Suprapubic skin (tissue), 4 donors: ENCODE data around the gene ACD. TPM values are rescaled to one million over a fixed set of nuclear protein-coding genes. Genes with fewer than 3 reads are reported as not detected.
A peak's percentile ranks its signal among the peaks of the same experiment; 100 is the strongest.
"Not testable (repeated sequence)": the region's sequence is repeated elsewhere in the genome, so short reads cannot be mapped to it uniquely, and the experiment has no call there.

Source experiments
- DNase-seq, 2 donors: peaks; one replicate each; pipeline ENCODE4 v3.0.0-alpha.2; 2019; ENCODE audit warnings: low spot score in 2 of 2
- H3K27ac ChIP-seq: fragments of 200-600 bp; sonication (generic); one replicate; pipeline ENCODE4 v1.5.1; 2019
- H3K27me3 ChIP-seq: fragments of 200-600 bp; sonication (generic); one replicate; pipeline ENCODE4 v1.5.1; 2019
- H3K36me3 ChIP-seq: fragments of 200-600 bp; sonication (generic); one replicate; pipeline ENCODE4 v1.5.1; 2019
- H3K4me1 ChIP-seq: fragments of 200-600 bp; sonication (generic); one replicate; pipeline ENCODE4 v1.5.1; 2019
- H3K4me3 ChIP-seq: fragments of 200-600 bp; sonication (generic); one replicate; pipeline ENCODE4 v1.5.1; 2019; ENCODE audit warnings: mild to moderate bottlenecking
- H3K9me3 ChIP-seq: fragments of 200-600 bp; sonication (generic); one replicate; pipeline ENCODE4 v1.5.1; 2019
- CTCF ChIP-seq, 2 donors: fragments of 200-600 bp in 1 of 2; fragments of 450-650 bp in 1 of 2; sonication (generic) in 1 of 2; IDR thresholded peaks; one replicate each; pipeline ENCODE4 v1.5.1; 2016 to 2019; ENCODE audit warnings: antibody characterized with exemption in 2 of 2, mild to moderate bottlenecking in 1 of 2, moderate library complexity in 1 of 2
- EP300 ChIP-seq: sonication (generic); formaldehyde crosslinking; IDR thresholded peaks from one replicate; pipeline ENCODE4 v1.6.1; 2017; ENCODE audit warnings: antibody characterized with exemption
- POLR2A ChIP-seq, 2 donors: fragments of 450-650 bp; IDR thresholded peaks; one replicate each; pipeline ENCODE4 v1.6.1; 2017; ENCODE audit warnings: antibody characterized with exemption in 2 of 2, mild to moderate bottlenecking in 2 of 2, moderate library complexity in 2 of 2
- POLR2AphosphoS5 ChIP-seq, 3 donors: sonication (generic); formaldehyde crosslinking; IDR thresholded peaks; one replicate each; pipeline ENCODE4 v1.6.1; 2017; ENCODE audit warnings: antibody characterized with exemption in 3 of 3
- WGBS: methylation state at CpG from one replicate; pipeline ENCODE4 v1.1.5; 2018; 5-methylcytosine and 5-hydroxymethylcytosine counted together
- total RNA-seq, 4 donors: library from RNA; depleted of rRNA; stranded (reverse); fragments of >200 nt; gene quantifications; one replicate each; pipeline ENCODE4 v1.1.0, GENCODE V29; 2016

Gene ACD
- total RNA-seq, 4 donors from 2014 or later = 17.6 to 33.9 (median 22.3) TPM

- no peaks in the 10 kb centered on the region for H3K27me3 ChIP-seq
- no peak for DNase-seq
- no peak overlapping the region for H3K27ac ChIP-seq
- WGBS = 82% methylated on average over 2 of the region's 2 CpGs
- H3K36me3 ChIP-seq = no peaks in the 10 kb centered on the region
- H3K9me3 ChIP-seq = no peaks in the 10 kb centered on the region
- H3K4me1 ChIP-seq = peaks cover 3% of the 10 kb centered on the region
- no peak for TF ChIP-seq EP300
- TF ChIP-seq POLR2AphosphoS5 (IDR thresholded peaks at IDR 0.05) = no peak
- TF ChIP-seq CTCF (IDR thresholded peaks at IDR 0.05) = no peak
- TF ChIP-seq POLR2A (IDR thresholded peaks at IDR 0.05) = no peak
- no peak overlapping the region for H3K4me3 ChIP-seq
Observed at GRCh38 chr16:67694611-67695010, 34.6 kb upstream of the ACD start.

- whole genome bisulfite sequencing = 95% methylated on average over 8 of the region's 8 CpGs
- H3K4me3 ChIP-seq, H3K9me3 ChIP-seq, H3K4me1 ChIP-seq, H3K27me3 ChIP-seq, H3K36me3 ChIP-seq, H3K27ac ChIP-seq, DNase-seq: not testable (repeated sequence)
Observed at GRCh38 chr16:67693517-67694285, 33.6 kb upstream of the ACD start.

GRCh38 chr16:67685388-67686112 is 25.5 kb upstream of the ACD start:
- WGBS = 74% methylated on average over 16 of the region's 17 CpGs

GRCh38 chr16:67683767-67684166 is 23.7 kb upstream of the ACD start:
- no peak overlapping the region for H3K27ac ChIP-seq
- WGBS = 74% methylated on average over 4 of the region's 4 CpGs
- H3K4me3 ChIP-seq = no peak overlapping the region
- peaks cover 28% of the 10 kb centered on the region for H3K4me1 ChIP-seq
- no peaks in the 10 kb centered on the region for H3K9me3 ChIP-seq
- peaks cover 13% of the 10 kb centered on the region for H3K36me3 ChIP-seq
- TF ChIP-seq POLR2A (IDR thresholded peaks at IDR 0.05) = no peak
- no peaks in the 10 kb centered on the region for H3K27me3 ChIP-seq
- no peak for DNase-seq

More at GRCh38 chr16:67685388-67686112, 25.5 kb upstream of the ACD start:
- TF ChIP-seq EP300 (no peak), POLR2A (IDR thresholded peaks at IDR 0.05) (no peak), CTCF (IDR thresholded peaks at IDR 0.05) (no peak), POLR2AphosphoS5 (IDR thresholded peaks at IDR 0.05) (no peak)
- Histone ChIP-seq H3K27ac (peak overlapping the region; percentile 27), H3K4me3 (no peak overlapping the region), H3K4me1 (peaks cover 28% of the 10 kb centered on the region), H3K27me3 (no peaks in the 10 kb centered on the region), H3K36me3 (peaks cover 13% of the 10 kb centered on the region), H3K9me3 (no peaks in the 10 kb centered on the region)
- no peak for DNase-seq

GRCh38 chr16:67679935-67680897 is 20.2 kb upstream of the ACD start:
- 93% methylated on average over 10 of the region's 10 CpGs for WGBS

More at GRCh38 chr16:67679935-67680897, 20.2 kb upstream of the ACD start:
- peaks cover 37% of the 10 kb centered on the region for H3K4me1 ChIP-seq
- DNase-seq = no peak
- no peaks in the 10 kb centered on the region for H3K27me3 ChIP-seq
- H3K9me3 ChIP-seq = no peaks in the 10 kb centered on the region
- peaks cover 14% of the 10 kb centered on the region for H3K36me3 ChIP-seq
- H3K27ac ChIP-seq = no peak overlapping the region
- H3K4me3 ChIP-seq = no peak overlapping the region
- no peak for TF ChIP-seq POLR2A (IDR thresholded peaks at IDR 0.05)
- no peak for TF ChIP-seq CTCF (IDR thresholded peaks at IDR 0.05)
- TF ChIP-seq EP300 = no peak
- TF ChIP-seq POLR2AphosphoS5 (IDR thresholded peaks at IDR 0.05) = no peak
